Upper lobe of right lung (tissue), 1 donor: Measurements from ENCODE around the gene FAM163B. TPM values are rescaled to one million over a fixed set of nuclear protein-coding genes. Genes with fewer than 3 reads are reported as not detected.
"Not testable (repeated sequence)": the region's sequence is repeated elsewhere in the genome, so short reads cannot be mapped to it uniquely, and the experiment has no call there.

Experiments used
- ATAC-seq: fragments of 200-7000 bp; cut with Tn5 transposase; one replicate; pipeline ENCODE4 v1.9.1; 2020; ENCODE audit warnings: mild to moderate bottlenecking, moderate library complexity
- DNase-seq: peaks from one replicate; pipeline ENCODE4 v3.0.0-alpha.2; 2020
- H3K27ac ChIP-seq: fragments of 200-600 bp; one replicate; pipeline ENCODE4 v1.8.0; 2022
- H3K27me3 ChIP-seq: fragments of 200-600 bp; one replicate; pipeline ENCODE4 v1.8.0; 2022; ENCODE audit warnings: mild to moderate bottlenecking
- H3K36me3 ChIP-seq: fragments of 200-600 bp; one replicate; pipeline ENCODE4 v1.8.0; 2022
- H3K4me1 ChIP-seq: fragments of 200-600 bp; one replicate; pipeline ENCODE4 v1.8.0; 2022
- H3K4me3 ChIP-seq: fragments of 200-600 bp; one replicate; pipeline ENCODE4 v1.8.0; 2022; ENCODE audit warnings: mild to moderate bottlenecking
- H3K9me3 ChIP-seq: fragments of 200-600 bp; one replicate; pipeline ENCODE4 v1.8.0; 2022
- intact Hi-C: fragments of 100-400 bp; cut with DNase I; formaldehyde crosslinking; loops from one replicate; pipeline ENCODE4 v1.11.0; 2022
- total RNA-seq: library from RNA; stranded (reverse); fragmentation: NEBNext Ultra II Directional; extraction: Animal tissue kit (Norgen Biotek cat#: 25700); gene quantifications from one replicate; pipeline ENCODE4 v1.2.1, GENCODE V29; 2021
- TF ChIP-seq, protein P1 (sequence below): fragments of 200-600 bp; IDR thresholded peaks from one replicate; pipeline ENCODE4 v1.8.0; 2022; ENCODE audit warnings: antibody characterized with exemption
- donor health status: DM: no; HTN: yes; CAD: no; lungs with severe emphysema.

FAM163B gene
- total RNA-seq, 1 donor from 2014 or later = not detected

DNA sequence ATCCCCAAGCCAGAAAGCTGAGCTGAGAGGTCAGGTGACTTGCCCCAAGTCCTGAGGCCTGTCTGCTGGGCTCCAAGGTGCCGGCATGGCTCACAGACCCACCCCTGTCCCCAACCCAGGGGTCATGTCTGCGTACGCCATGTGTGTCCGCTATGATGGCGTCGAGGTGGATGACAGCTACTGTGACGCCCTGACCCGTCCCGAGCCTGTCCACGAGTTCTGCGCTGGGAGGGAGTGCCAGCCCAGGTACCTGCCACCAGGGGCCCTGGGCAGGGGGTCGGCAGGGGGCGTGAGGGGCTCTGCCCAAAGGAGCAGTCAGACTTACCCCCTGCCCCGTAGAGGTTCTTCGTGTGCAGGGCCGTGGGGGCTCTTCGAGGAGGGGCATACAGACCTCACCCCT lies 42.4 kb downstream of the FAM163B start:
- TF ChIP-seq, protein P1, sequence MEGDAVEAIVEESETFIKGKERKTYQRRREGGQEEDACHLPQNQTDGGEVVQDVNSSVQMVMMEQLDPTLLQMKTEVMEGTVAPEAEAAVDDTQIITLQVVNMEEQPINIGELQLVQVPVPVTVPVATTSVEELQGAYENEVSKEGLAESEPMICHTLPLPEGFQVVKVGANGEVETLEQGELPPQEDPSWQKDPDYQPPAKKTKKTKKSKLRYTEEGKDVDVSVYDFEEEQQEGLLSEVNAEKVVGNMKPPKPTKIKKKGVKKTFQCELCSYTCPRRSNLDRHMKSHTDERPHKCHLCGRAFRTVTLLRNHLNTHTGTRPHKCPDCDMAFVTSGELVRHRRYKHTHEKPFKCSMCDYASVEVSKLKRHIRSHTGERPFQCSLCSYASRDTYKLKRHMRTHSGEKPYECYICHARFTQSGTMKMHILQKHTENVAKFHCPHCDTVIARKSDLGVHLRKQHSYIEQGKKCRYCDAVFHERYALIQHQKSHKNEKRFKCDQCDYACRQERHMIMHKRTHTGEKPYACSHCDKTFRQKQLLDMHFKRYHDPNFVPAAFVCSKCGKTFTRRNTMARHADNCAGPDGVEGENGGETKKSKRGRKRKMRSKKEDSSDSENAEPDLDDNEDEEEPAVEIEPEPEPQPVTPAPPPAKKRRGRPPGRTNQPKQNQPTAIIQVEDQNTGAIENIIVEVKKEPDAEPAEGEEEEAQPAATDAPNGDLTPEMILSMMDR = no peak
- Histone ChIP-seq H3K4me3 (no peak overlapping the region), H3K4me1 (peaks cover 7% of the 10 kb centered on the region), H3K36me3 (no peaks in the 10 kb centered on the region), H3K9me3 (no peaks in the 10 kb centered on the region), H3K27ac (no peak overlapping the region), H3K27me3 (no peaks in the 10 kb centered on the region)
- ATAC-seq (no peak), DNase-seq (no peak)
- intact Hi-C loops = no loop called here

DNA sequence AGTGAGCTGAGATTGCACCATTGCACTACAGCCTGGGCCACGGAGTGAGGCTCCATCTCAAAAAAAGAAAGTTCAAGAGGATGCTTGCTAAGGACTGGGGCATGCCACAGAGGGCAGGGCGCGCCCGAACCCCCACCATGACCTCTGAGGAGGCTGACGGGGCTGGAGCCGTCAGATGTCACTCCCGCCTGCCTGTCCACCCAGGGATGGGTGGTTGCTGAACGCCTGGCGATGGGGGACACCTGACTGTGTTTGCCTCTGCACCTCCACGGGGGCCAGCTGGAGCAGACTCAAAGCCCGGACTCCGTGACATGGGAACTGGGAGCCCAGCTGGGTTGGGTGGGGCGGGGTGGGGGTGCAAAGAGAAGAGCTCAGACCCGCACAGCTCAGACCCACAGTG lies 42.8 kb downstream of the FAM163B start:
- TF ChIP-seq, protein P1 = no peak
- no peak for ATAC-seq

DNA sequence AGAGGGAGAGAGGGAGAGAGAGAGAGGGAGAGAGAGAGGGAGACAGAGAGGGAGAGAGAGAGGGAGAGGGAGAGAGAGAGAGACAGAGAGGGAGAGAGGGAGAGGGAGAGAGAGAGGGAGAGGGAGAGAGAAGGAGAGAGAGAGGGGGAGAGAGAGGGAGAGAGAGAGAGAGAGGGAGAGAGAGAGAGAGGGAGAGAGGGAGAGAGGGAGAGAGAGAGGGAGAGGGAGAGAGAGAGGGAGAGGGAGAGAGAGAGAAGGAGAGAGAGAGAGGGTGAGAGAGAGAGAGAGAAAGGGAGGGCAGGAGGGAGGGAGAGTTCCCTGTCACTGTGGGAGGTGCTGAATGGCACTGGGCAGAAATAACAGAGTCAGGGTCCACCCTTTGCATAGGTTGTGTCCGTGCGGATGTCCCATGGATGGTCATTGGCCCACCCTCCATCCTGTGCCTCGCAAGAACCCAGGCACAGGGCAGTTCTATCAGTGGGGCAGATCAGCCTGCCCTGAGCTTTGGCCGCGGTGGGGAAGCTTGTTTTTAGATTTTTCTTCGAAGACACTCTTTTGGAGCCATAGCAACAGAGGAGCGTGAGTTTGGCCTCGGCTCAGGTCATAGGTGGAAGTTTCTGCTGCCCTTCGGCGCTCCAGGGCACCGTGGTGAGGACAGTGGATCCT lies 44.6 kb downstream of the FAM163B start:
- TF ChIP-seq, protein P1 = no peak
- intact Hi-C loops = no loop called here
- Histone ChIP-seq H3K4me3 (no peak overlapping the region), H3K27ac (peak overlapping the region; percentile 60), H3K36me3 (no peaks in the 10 kb centered on the region), H3K9me3 (no peaks in the 10 kb centered on the region), H3K4me1 (peaks cover 14% of the 10 kb centered on the region), H3K27me3 (no peaks in the 10 kb centered on the region)
- DNase-seq (no peak), ATAC-seq (no peak)

More for the DNA sequence above, 42.8 kb downstream of the FAM163B start:
- DNase-seq = no peak
- Histone ChIP-seq H3K27ac (no peak overlapping the region), H3K9me3 (no peaks in the 10 kb centered on the region), H3K27me3 (no peaks in the 10 kb centered on the region), H3K36me3 (no peaks in the 10 kb centered on the region), H3K4me1 (peaks cover 7% of the 10 kb centered on the region), H3K4me3 (no peak overlapping the region)
- intact Hi-C loops = no loop called here

DNA sequence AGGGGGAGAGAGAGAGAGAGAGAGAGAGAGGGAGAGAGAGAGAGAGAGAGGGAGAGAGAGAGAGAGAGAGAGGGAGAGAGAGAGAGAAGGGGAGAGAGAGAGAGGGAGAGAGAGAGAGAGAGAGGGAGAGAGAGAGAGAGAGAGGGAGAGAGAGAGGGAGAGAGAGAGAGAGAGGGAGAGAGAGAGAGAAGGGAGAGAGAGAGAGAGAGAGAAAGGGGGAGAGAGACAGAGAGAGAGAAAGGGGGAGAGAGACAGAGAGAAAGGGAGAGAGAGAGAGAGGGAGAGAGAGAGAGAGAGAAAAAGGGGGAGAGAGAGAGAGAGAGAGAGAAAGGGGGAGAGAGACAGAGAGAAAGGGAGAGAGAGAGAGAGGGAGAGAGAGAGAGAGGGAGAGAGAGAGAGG lies 45.4 kb downstream of the FAM163B start:
- ATAC-seq, intact Hi-C loops, H3K9me3 ChIP-seq, H3K27me3 ChIP-seq, H3K36me3 ChIP-seq, H3K4me3 ChIP-seq, DNase-seq, H3K27ac ChIP-seq: not testable (repeated sequence)
- peaks cover 17% of the 10 kb centered on the region for H3K4me1 ChIP-seq

DNA sequence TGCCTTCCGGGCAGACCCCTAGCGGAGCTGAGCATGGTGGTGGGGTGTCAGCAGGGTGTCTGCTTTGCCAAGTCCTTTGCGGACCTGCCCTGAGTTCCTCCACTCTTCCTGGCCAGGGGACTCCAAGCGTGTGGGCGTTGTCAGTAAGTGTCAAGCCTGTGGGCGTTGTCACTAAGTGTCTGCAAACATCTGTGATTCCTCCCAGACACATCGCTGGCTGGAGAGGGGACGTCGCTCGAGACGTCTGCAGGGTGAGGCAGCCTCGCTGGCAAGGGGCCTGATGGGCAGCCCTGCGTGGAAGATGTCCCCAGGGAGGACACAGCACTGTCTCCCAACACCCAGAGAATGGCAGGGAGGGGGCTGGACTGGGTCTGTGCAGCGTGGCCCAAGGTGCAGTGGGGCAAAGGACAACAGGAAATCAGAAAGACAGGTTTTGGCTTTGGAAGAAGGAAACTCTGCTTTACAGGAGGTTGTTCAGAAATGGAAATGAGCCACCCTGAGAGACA lies 45.8 kb downstream of the FAM163B start:
- DNase-seq (peak; percentile 79), ATAC-seq (peak; percentile 42)
- TF ChIP-seq, protein P1 = no peak
- Histone ChIP-seq H3K27me3 (no peaks in the 10 kb centered on the region), H3K4me3 (no peak overlapping the region), H3K27ac (peak overlapping the region; percentile 58), H3K9me3 (no peaks in the 10 kb centered on the region), H3K4me1 (peaks cover 22% of the 10 kb centered on the region), H3K36me3 (no peaks in the 10 kb centered on the region)
- intact Hi-C loops = no loop called here

DNA sequence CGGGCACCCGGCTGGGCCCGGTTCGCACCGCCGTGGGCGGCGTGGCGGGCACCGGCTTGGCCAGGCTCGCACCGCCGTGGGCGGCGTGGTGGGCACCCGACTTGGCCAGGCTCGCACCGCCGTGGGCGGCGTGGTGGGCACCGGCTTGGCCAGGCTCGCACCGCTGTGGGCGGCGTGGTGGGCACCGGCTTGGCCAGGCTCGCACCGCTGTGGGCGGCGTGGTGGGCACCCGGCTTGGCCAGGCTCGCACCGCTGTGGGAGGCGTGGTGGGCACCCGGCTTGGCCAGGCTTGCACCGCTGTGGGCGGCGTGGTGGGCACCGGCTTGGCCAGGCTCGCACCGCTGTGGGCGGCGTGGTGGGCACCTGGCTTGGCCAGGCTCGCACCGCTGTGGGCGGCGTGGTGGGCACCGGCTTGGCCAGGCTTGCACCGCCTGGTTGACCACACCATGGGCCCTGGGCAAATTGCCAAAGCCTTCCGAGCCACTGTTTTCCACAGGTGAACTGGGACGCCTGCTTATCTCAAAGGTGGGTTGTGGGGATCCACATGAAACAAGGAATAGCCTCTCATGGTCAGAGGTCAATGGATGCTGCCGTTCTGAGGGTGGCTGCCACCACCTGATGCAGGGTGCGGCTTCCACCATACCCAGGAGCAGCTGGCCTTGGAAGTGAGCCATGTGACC lies 46.4 kb downstream of the FAM163B start:
- TF ChIP-seq, protein P1 = no peak

More for the DNA sequence above, 46.4 kb downstream of the FAM163B start:
- ATAC-seq = no peak
- Histone ChIP-seq H3K4me3 (no peak overlapping the region), H3K27ac (peak overlapping the region; percentile 58), H3K4me1 (peaks cover 28% of the 10 kb centered on the region), H3K27me3 (no peaks in the 10 kb centered on the region), H3K36me3 (no peaks in the 10 kb centered on the region), H3K9me3 (no peaks in the 10 kb centered on the region)
- DNase-seq = no peak
- intact Hi-C loops = no loop called here
